HCT116 (cell line): ENCODE data around the gene MED13L. TPM values are rescaled to one million over a fixed set of nuclear protein-coding genes. Genes with fewer than 3 reads are reported as not detected.

Experiments
- ATAC-seq: fragments of 200-7000 bp; cut with Tn5 transposase; 2 replicates; pipeline ENCODE4 v1.9.1; 2020; ENCODE audit warnings: mild to moderate bottlenecking, moderate library complexity
- BruUV-seq: library from RNA; stranded (reverse); fragments of 400-500 nt; replicated peaks from 2 replicates; lab custom pipeline; 2021; lab: Mats Ljungman, UMichigan
- CTCF ChIA-PET: fragments of 300-600 bp; sonication (Branson Sonifier 250); formaldehyde crosslinking; loops from one replicate; lab custom pipeline; 2021; ENCODE audit warnings: antibody characterized with exemption; lab: Charles Lee
- POLR2A ChIA-PET: fragments of 300-600, 350-600 bp; sonication (Branson Sonifier 250); formaldehyde crosslinking; loops from one replicate; lab custom pipeline; 2021; ENCODE audit warnings: antibody characterized with exemption; lab: Charles Lee
- RAD21 ChIA-PET, 2 experiments: fragments of 300-600 bp; sonication (Branson Sonifier 250); formaldehyde crosslinking; loops; one replicate each; lab custom pipeline; 2023; ENCODE audit warnings: low total read pairs in 2 of 2; ENCODE audit not compliant: uncharacterized antibody in 2 of 2, unreplicated experiment in 2 of 2, low non-redundant PET in 1 of 2; lab: Charles Lee
- DNase-seq: peaks from one replicate; pipeline ENCODE4 v3.0.0-alpha.2; 2010; ENCODE audit warnings: low read depth, low spot score
- H2AFZ ChIP-seq: fragments of 200-600 bp; shearing (Covaris generic), sonication (generic); 2 replicates; pipeline ENCODE4 v1.6.1; 2017; ENCODE audit warnings: low read depth, mixed run types, mixed read lengths, antibody characterized with exemption, low read length; ENCODE audit not compliant: poor library complexity, severe bottlenecking
- H3K27ac ChIP-seq: 2 replicates; pipeline ENCODE4 v1.5.1; 2012; ENCODE audit warnings: low read depth, low read length
- H3K27me3 ChIP-seq: fragments of 200-600 bp; sonication (generic); 2 replicates; pipeline ENCODE4 v1.6.1; 2016; ENCODE audit warnings: mixed run types, low read length, mixed read lengths; ENCODE audit not compliant: insufficient read depth
- H3K36me3 ChIP-seq, 2 experiments: fragments of 200-500 bp in 1 of 2; fragments of 200-600 bp in 1 of 2; sonication (Bioruptor generic) in 1 of 2; sonication (generic) in 1 of 2; 2 replicates each; pipeline versions ENCODE4 v1.5.1 to v1.6.1; 2014 to 2016; ENCODE audit warnings: low read length in 2 of 2, inconsistent platforms in 1 of 2, mixed read lengths in 1 of 2, mixed run types in 1 of 2; ENCODE audit not compliant: insufficient read depth in 2 of 2, control insufficient read depth in 1 of 2
- H3K4me1 ChIP-seq, 2 experiments: fragments of 200-600 bp in 1 of 2; sonication (generic) in 1 of 2; 2 replicates each; pipeline versions ENCODE4 v1.5.1 to v1.6.1; 2012 to 2017; ENCODE audit warnings: low read length in 2 of 2, inconsistent platforms in 1 of 2, mild to moderate bottlenecking in 1 of 2, mixed read lengths in 1 of 2, mixed run types in 1 of 2, moderate library complexity in 1 of 2; ENCODE audit not compliant: insufficient read depth in 2 of 2, control insufficient read depth in 1 of 2
- H3K4me2 ChIP-seq: fragments of 200-600 bp; sonication (generic); 2 replicates; pipeline ENCODE4 v1.6.1; 2017; ENCODE audit warnings: mixed run types, low read length, mixed read lengths
- H3K4me3 ChIP-seq, 2 experiments: fragments of 200-600 bp in 1 of 2; sonication (generic) in 1 of 2; replicated peaks in 1 of 2; 2 replicates each; pipeline ENCODE4 v1.5.1; 2011 to 2016; ENCODE audit warnings: low read length in 2 of 2, control low read depth in 1 of 2, low read depth in 1 of 2, mild to moderate bottlenecking in 1 of 2, mixed read lengths in 1 of 2, mixed run types in 1 of 2
- H3K79me2 ChIP-seq: fragments of 200-600 bp; sonication (generic); 2 replicates; pipeline ENCODE4 v1.6.1; 2017; ENCODE audit warnings: mild to moderate bottlenecking, mixed run types, low read length, moderate library complexity, mixed read lengths; ENCODE audit not compliant: insufficient read depth
- H3K9ac ChIP-seq: fragments of 200-600 bp; sonication (generic); 2 replicates; pipeline ENCODE4 v1.6.1; 2016; ENCODE audit warnings: low read length, mixed read lengths
- H3K9me2 ChIP-seq: fragments of 200-600 bp; sonication (generic), shearing (Covaris generic); 2 replicates; pipeline ENCODE4 v1.6.1; 2017; ENCODE audit warnings: mixed run types, mild to moderate bottlenecking, moderate library complexity; ENCODE audit not compliant: insufficient read depth
- H3K9me3 ChIP-seq, 2 experiments: fragments of 200-500 bp in 1 of 2; fragments of 200-600 bp in 1 of 2; sonication (Bioruptor generic) in 1 of 2; sonication (generic) in 1 of 2; 2 replicates each; pipeline ENCODE4 v1.6.1; 2014 to 2017; ENCODE audit warnings: low read length in 2 of 2, mixed read lengths in 2 of 2, inconsistent platforms in 1 of 2, low read depth in 1 of 2, mild to moderate bottlenecking in 1 of 2, mixed run types in 1 of 2, moderate library complexity in 1 of 2; ENCODE audit not compliant: control insufficient read depth in 1 of 2, insufficient read depth in 1 of 2
- H4K20me1 ChIP-seq: fragments of 200-600 bp; sonication (generic), shearing (Covaris generic); 2 replicates; pipeline ENCODE4 v1.6.1; 2017; ENCODE audit warnings: mixed run types, mild to moderate bottlenecking, moderate library complexity; ENCODE audit not compliant: insufficient read depth
- CBX3 ChIP-seq: IDR thresholded peaks from 2 replicates; pipeline ENCODE4 v1.6.1; 2012; ENCODE audit warnings: low read depth
- CEBPB ChIP-seq: IDR thresholded peaks from 2 replicates; pipeline ENCODE4 v1.6.1; 2012; ENCODE audit warnings: low read depth
- EGR1 ChIP-seq: IDR thresholded peaks from 2 replicates; pipeline ENCODE4 v1.6.1; 2012; ENCODE audit warnings: low read depth
- ELF1 ChIP-seq: IDR thresholded peaks from 2 replicates; pipeline ENCODE4 v1.6.1; 2012; ENCODE audit warnings: low read depth, borderline replicate concordance
- FOSL1 ChIP-seq: IDR thresholded peaks from 2 replicates; pipeline ENCODE4 v1.6.1; 2012; ENCODE audit warnings: low read depth
- JUND ChIP-seq: IDR thresholded peaks from 2 replicates; pipeline ENCODE4 v1.6.1; 2012
- POLR2A ChIP-seq: IDR thresholded peaks from 2 replicates; pipeline ENCODE4 v1.7.0; 2011; ENCODE audit warnings: borderline replicate concordance; ENCODE audit not compliant: insufficient read depth, insufficient read length; ENCODE audit errors: extremely low read depth
- RAD21 ChIP-seq: IDR thresholded peaks from 2 replicates; pipeline ENCODE4 v1.6.1; 2012; ENCODE audit warnings: low read depth, mild to moderate bottlenecking
- SP1 ChIP-seq: IDR thresholded peaks from 2 replicates; pipeline ENCODE4 v1.6.1; 2012; ENCODE audit warnings: low read depth
- SRF ChIP-seq: IDR thresholded peaks from 2 replicates; pipeline ENCODE4 v1.6.1; 2012; ENCODE audit warnings: low read depth
- TCF7L2 ChIP-seq: IDR thresholded peaks from 2 replicates; pipeline ENCODE4 v1.7.0; 2011; ENCODE audit warnings: borderline replicate concordance, inconsistent platforms; ENCODE audit not compliant: insufficient read depth, insufficient read length; ENCODE audit errors: extremely low read depth
- YY1 ChIP-seq: IDR thresholded peaks from 2 replicates; pipeline ENCODE4 v1.6.1; 2011; ENCODE audit warnings: low read length, low read depth, moderate library complexity, mild to moderate bottlenecking; ENCODE audit not compliant: insufficient replicate concordance; ENCODE audit errors: extremely low read depth
- ZFX ChIP-seq: fragments of 450-650 bp; IDR thresholded peaks from 2 replicates; pipeline ENCODE4 v1.6.1; 2017
- intact Hi-C: fragments of 100-400 bp; cut with micrococcal nuclease; formaldehyde crosslinking; loops from 2 replicates; pipeline ENCODE4 v1.10.0; 2022
- total RNA-seq: library from RNA; stranded (reverse); gene quantifications from one replicate; pipeline ENCODE4 v1.2.1, GENCODE V29; 2021; ENCODE audit not compliant: unreplicated experiment
- TF ChIP-seq, protein P1 (sequence below): IDR thresholded peaks from 2 replicates; pipeline ENCODE4 v1.6.1; 2012
- TF ChIP-seq, protein P2 (sequence below), 3 experiments: fragments of 200-600 bp in 1 of 3; sonication (generic) in 1 of 3; IDR thresholded peaks in 2 of 3; conservative IDR thresholded peaks in 1 of 3; 2 replicates each; pipeline ENCODE4 v1.5.1; 2012 to 2017; ENCODE audit warnings: low read depth in 2 of 3, low read length in 2 of 3, antibody characterized with exemption in 1 of 3, borderline replicate concordance in 1 of 3, control low read depth in 1 of 3, mild to moderate bottlenecking in 1 of 3, mixed read lengths in 1 of 3, mixed run types in 1 of 3, moderate library complexity in 1 of 3; ENCODE audit not compliant: insufficient read depth in 1 of 3

MED13L gene
- total RNA-seq, 1 experiment from 2014 or later = 176 TPM

DNA sequence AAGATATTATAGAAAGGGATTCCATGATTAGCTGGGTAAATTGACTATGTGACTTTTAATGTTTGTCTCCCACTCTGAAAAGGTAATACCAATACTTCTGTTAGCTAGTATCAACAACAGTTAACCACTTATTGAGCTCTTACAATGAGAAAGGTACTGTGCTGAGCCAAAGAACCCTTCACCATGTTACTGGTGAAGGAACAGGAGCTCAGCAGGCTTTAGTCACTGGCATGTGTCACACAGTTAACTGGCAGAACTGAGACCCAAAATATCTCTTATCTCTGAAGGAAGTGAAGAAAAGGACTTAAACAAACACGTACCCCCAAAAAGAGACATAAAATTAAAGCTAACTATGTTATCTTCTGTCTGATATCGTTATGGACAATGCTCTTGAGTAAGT is 170.6 kb downstream of the MED13L start:
- Histone ChIP-seq H3K4me3 (no peak overlapping the region), H3K27ac (no peak overlapping the region), H3K9me2 (no peaks in the 10 kb centered on the region), H3K4me2 (no peak overlapping the region), H4K20me1 (peaks cover 39% of the 10 kb centered on the region), H3K27me3 (no peaks in the 10 kb centered on the region), H3K9me3 (no peaks in the 10 kb centered on the region), H3K79me2 (peaks cover 96% of the 10 kb centered on the region), H2AFZ (no peak overlapping the region), H3K4me1 (no peaks in the 10 kb centered on the region), H3K36me3 (peaks cover 2 to 7% of the 10 kb centered on the region in 2 experiments; a peak in 1 of 4 replicates), H3K9ac (no peak overlapping the region)
- POLR2A ChIA-PET = no interaction called here
- BruUV-seq = no TSS peak
- RAD21 ChIA-PET = no interaction called here
- ATAC-seq = no peak
- CTCF ChIA-PET = no interaction called here
- TF ChIP-seq ZFX (no peak), POLR2A (no peak), YY1 (no peak), JUND (no peak), CBX3 (no peak), RAD21 (no peak), FOSL1 (no peak), TCF7L2 (no peak), SRF (no peak), CEBPB (no peak), EGR1 (no peak), SP1 (no peak), ELF1 (no peak)
- TF ChIP-seq, protein P1, sequence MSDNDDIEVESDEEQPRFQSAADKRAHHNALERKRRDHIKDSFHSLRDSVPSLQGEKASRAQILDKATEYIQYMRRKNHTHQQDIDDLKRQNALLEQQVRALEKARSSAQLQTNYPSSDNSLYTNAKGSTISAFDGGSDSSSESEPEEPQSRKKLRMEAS = no peak
- TF ChIP-seq, protein P2, sequence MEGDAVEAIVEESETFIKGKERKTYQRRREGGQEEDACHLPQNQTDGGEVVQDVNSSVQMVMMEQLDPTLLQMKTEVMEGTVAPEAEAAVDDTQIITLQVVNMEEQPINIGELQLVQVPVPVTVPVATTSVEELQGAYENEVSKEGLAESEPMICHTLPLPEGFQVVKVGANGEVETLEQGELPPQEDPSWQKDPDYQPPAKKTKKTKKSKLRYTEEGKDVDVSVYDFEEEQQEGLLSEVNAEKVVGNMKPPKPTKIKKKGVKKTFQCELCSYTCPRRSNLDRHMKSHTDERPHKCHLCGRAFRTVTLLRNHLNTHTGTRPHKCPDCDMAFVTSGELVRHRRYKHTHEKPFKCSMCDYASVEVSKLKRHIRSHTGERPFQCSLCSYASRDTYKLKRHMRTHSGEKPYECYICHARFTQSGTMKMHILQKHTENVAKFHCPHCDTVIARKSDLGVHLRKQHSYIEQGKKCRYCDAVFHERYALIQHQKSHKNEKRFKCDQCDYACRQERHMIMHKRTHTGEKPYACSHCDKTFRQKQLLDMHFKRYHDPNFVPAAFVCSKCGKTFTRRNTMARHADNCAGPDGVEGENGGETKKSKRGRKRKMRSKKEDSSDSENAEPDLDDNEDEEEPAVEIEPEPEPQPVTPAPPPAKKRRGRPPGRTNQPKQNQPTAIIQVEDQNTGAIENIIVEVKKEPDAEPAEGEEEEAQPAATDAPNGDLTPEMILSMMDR (IDR thresholded peaks at IDR 0.05 in 2 of 3, conservative IDR thresholded peaks at IDR 0.05 in 1 of 3; ENCODE audit: borderline replicate concordance in 1 of 3, insufficient read depth in 1 of 3, low read depth in 2 of 3, low read length in 2 of 3) = no peak
- intact Hi-C loops = no loop called here
- no peak for DNase-seq
